Dendritic cell treated with granulocyte-macrophage colony-stimulating factor and Interleukin-4, amounts not matched to agents 40 ng/mL and 50 ng/mL, for 4 days (primary cell): ENCODE measurements around the gene ZNF574.

Source experiments
- H3K27ac Mint-ChIP-seq: one replicate; pipeline ENCODE4 v1.8.0; 2022; ENCODE audit warnings: mild to moderate bottlenecking, mixed read lengths
- H3K27me3 Mint-ChIP-seq: one replicate; pipeline ENCODE4 v1.8.0; 2022; ENCODE audit warnings: mild to moderate bottlenecking, mixed read lengths
- H3K36me3 Mint-ChIP-seq: one replicate; pipeline ENCODE4 v1.8.0; 2022; ENCODE audit warnings: low read depth, mixed read lengths
- H3K4me1 Mint-ChIP-seq: one replicate; pipeline ENCODE4 v1.8.0; 2022; ENCODE audit warnings: low read depth, mixed read lengths
- H3K4me3 Mint-ChIP-seq: one replicate; pipeline ENCODE4 v1.8.0; 2022; ENCODE audit warnings: mild to moderate bottlenecking, moderate library complexity, mixed read lengths
- H3K9me3 Mint-ChIP-seq: one replicate; pipeline ENCODE4 v1.8.0; 2022; ENCODE audit warnings: mixed read lengths
- intact Hi-C: fragments of 100-400 bp; cut with micrococcal nuclease; formaldehyde crosslinking; loops from one replicate; pipeline ENCODE4 v1.15.0; 2022

The ZNF574 gene

DNA sequence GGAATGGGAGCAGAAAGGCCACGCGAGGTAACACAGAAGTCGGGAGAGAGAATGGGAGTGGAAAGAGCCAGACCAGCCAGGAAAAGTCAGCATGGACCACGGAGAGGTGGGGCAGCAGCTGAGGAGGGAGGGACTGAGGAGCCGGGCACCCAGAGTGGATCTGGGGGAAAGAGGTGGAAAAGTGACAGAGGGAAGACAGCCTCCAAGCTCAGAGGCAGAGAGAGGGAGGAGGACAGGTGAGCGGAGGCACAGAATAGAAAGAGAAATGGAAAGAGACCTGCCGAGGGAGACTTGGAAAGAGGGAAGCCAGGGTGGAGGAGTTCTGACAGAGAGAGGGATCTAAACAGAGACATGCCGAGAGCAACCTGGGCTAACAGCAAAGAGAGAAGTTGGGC is 7.6 kb upstream of the ZNF574 start:
- no peak overlapping the region for H3K27ac Mint-ChIP-seq
- H3K27me3 Mint-ChIP-seq, result peaks cover 15% of the 10 kb centered on the region
- H3K4me3 Mint-ChIP-seq, result no peak overlapping the region
- no peaks in the 10 kb centered on the region for H3K9me3 Mint-ChIP-seq
- intact Hi-C loops, result no loop called here
- H3K36me3 Mint-ChIP-seq, result no peaks in the 10 kb centered on the region
- peaks cover 10% of the 10 kb centered on the region for H3K4me1 Mint-ChIP-seq

DNA sequence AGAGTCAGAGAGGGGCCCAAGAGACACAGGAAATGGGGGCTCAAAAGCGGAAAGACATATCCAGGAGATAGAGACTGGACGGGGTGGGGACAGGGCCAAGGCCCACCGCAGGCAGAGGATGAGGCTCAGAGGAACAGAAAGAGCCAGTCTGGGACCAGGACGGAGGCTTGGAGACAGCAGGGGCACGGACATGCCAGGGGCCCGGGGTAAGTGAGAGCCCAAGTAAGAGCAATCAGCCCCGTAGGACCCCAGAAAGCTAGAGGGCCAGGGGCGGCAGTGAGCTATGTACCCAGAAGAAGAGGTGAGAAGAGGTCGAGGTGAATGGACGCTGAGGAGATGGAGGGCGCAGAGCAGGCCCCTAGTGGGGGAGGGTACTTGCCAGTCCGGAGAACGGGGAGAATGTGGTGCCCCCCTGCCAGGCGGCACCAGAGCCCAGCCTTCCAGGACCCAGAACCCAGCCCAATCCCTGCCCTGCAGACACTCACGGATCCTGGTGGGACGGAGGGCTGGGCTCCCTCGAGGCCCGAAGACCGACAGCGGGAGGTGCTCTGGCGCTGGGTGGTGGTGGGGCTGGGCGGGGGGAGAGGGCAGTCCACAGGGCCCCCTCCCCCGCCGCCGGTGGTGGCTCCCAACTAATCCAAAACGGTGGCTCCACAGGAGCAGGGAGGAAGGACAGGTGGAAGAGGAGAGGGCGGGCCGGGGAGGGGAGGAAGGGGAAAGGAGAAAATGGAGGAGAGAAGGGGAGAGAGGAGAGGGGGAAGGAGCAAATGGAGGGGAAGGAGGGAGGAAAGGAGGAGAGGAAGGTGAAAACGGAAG is 7.0 kb upstream of the ZNF574 start:
- Mint-ChIP-seq H3K4me3 (no peak overlapping the region), H3K4me1 (peaks cover 9% of the 10 kb centered on the region), H3K9me3 (no peaks in the 10 kb centered on the region), H3K27me3 (peaks cover 15% of the 10 kb centered on the region), H3K27ac (no peak overlapping the region), H3K36me3 (no peaks in the 10 kb centered on the region)
- intact Hi-C loops, result no loop called here

DNA sequence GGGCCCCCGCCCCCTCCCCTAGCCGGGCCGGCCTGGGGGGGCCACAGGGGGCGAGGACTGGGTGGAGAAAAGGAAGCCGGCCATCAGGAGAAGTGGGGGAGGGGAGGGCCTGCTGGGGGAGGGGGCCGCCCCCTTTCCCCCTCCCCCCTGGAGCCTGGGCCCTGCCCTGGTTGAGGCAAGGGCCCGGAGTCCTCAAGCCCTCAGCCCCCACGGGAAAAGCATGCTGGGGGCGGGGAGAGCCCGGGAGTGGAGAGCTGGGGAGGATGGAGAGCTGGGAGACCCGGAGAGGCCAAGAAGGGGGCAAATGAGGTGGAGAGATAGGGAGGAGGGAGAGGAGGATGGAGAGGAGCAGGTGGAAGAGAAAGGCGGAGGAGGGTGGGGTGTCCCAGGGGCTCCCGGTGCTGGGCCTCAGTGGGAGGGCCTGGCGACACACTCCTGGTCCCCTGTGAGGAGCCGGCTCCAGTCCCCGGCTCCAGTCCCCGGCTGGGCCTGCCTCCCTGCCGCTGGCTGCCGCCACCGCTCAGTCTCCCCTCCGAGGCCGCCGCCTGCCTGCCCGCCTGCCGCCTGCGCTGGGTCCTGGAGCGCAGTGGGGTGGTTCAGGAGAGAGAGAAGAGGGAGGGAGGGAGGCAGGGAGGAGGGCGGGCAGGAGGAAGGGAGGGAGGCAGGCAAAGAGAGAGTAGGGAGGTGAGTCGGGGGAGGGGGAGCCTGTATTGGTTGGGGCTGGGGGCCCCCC is 6.2 kb upstream of the ZNF574 start, which contains the start of gene GRIK5:
Gene GRIK5, minus strand, starts transcription at position 588 of the 733 bp plus-strand sequence. CDS start 4,436 bp downstream, outside the sequence.
- Mint-ChIP-seq H3K36me3 (no peaks in the 10 kb centered on the region), H3K27ac (no peak within 1 kb of the TSS), H3K4me1 (peaks cover 9% of the 10 kb centered on the region), H3K4me3 (no peak within 1 kb of the TSS), H3K9me3 (no peaks in the 10 kb centered on the region), H3K27me3 (peaks cover 15% of the 10 kb centered on the region)
- intact Hi-C loops, result no loop called here

DNA sequence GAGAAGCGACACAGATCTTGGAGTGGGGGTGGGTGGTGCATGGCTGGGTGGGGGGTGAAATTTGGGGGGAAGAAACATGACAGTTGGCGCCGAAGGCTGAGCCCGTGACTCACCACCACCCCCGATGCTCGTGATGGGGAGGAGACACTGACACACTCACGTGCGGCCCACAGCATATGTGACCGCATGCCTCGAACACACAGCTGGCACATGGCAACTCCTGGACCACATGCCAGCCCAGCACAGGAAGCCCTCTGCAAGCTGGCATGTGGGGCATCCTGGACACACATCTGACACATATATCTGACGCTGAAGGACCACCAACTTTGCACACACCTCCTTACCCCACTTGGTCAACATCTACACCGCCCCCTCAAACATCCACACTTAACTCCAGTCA is 4.7 kb upstream of the ZNF574 start:
- Mint-ChIP-seq H3K9me3 (no peaks in the 10 kb centered on the region), H3K27ac (no peak overlapping the region), H3K36me3 (peaks cover 12% of the 10 kb centered on the region), H3K27me3 (peaks cover 15% of the 10 kb centered on the region), H3K4me3 (no peak overlapping the region), H3K4me1 (peaks cover 17% of the 10 kb centered on the region)
- intact Hi-C loops, result no loop called here

DNA sequence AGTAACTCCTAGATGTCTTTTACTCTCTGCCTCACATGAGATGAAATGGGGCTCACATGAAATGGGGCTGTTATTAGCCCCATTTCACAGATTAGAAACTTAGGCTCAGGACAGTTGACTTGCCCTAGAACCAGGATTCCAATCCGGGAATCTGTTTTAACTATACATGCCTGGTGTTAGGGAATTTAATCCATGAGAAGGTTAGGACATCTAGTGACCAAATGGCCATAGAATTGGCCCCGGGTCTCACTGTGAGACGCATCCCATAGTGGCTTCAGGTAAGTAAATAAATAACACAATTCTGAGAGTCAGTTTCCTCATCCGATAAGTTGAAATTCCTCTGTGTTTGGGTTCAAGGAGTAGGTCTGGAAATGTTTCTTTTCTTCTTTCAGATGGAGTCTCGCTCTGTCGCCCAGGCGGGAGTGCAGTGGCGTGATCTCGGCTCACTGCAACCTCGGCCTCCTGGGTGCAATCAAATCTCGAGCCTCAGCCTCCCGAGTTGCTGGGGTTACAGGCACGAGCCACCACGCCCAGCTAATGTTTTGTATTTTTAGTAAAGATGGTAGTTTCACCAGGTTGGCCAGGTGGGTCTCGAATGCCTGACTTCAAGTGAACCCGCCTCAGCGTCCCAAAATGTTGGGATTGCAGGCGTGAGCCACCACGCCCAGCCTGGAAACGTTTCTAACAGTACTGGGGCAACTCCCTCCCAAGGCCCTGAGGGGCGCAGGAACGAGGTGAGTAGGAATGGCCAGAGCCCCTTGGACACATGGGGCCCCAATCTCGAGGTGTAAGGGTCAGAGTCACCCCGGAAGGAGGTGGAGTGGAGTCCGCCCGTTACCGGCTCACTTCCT is 1.2 kb upstream of the ZNF574 start:
- H3K36me3 Mint-ChIP-seq, result peaks cover 41% of the 10 kb centered on the region
- H3K27me3 Mint-ChIP-seq, result peaks cover 13% of the 10 kb centered on the region
- H3K4me1 Mint-ChIP-seq, result peaks cover 40% of the 10 kb centered on the region
- H3K27ac Mint-ChIP-seq, result peak overlapping the region; percentile 99
- peak overlapping the region; percentile 98 for H3K4me3 Mint-ChIP-seq
- H3K9me3 Mint-ChIP-seq, result no peaks in the 10 kb centered on the region
- intact Hi-C loops, result loop anchor here (1.0 kb wide), 1 partner anchor 168 kb away; the partner anchor contains the start of gene GSK3A

DNA sequence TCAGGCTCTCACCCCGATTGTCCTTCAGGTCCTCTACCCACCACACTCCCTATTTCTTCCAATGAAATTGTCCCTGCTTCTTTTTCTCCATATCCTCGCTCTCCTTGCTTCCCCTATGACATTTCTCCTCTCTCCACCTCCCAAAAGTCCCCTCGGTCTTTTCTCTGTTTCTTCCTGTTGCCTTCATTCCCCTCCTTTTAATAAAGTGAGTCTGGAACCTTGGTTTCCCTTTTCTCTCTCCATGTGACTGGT is 676 bp upstream of the ZNF574 start:
- Mint-ChIP-seq H3K9me3 (no peaks in the 10 kb centered on the region), H3K27ac (peak overlapping the region; percentile 99), H3K4me1 (peaks cover 37% of the 10 kb centered on the region), H3K36me3 (peaks cover 46% of the 10 kb centered on the region), H3K4me3 (peak overlapping the region; percentile 98), H3K27me3 (peaks cover 10% of the 10 kb centered on the region)
- intact Hi-C loops, result loop anchor here (1.0 kb wide), 1 partner anchor 167 kb away; the partner anchor contains the start of gene GSK3A

DNA sequence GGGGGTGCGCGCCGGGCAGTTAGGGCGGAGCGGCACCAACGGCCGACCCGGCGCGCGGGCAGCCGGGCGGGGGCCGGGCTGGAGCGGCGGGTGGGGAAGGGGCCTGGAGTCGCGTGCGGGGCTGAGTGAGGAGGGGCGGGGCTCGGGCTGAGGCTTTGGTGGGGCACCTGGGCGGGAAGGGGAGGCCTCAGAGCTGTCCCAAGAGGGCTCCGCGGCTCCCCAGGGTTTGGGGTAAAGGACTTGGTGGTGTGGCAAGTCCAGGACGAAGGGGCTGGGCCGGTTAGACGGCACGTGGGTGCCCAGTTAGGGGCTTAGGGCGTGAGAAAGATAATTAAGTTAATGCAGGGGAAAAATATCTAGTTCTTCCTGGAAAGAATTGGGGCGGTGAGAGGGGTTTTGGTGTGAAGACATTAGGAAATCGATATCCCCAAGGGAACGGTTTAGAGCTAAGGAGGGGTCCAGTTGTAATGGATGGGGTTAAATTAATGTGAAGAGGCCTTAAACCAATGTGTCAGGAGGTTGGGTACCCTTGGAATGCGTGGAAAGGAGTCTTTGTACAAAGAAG is 496 bp downstream of the ZNF574 start:
- Mint-ChIP-seq H3K36me3 (peaks cover 58% of the 10 kb centered on the region), H3K9me3 (no peaks in the 10 kb centered on the region), H3K27me3 (no peaks in the 10 kb centered on the region), H3K27ac (peak overlapping the region; percentile 99), H3K4me3 (peak overlapping the region; percentile 98), H3K4me1 (peaks cover 31% of the 10 kb centered on the region)
- intact Hi-C loops, result no loop called here

DNA sequence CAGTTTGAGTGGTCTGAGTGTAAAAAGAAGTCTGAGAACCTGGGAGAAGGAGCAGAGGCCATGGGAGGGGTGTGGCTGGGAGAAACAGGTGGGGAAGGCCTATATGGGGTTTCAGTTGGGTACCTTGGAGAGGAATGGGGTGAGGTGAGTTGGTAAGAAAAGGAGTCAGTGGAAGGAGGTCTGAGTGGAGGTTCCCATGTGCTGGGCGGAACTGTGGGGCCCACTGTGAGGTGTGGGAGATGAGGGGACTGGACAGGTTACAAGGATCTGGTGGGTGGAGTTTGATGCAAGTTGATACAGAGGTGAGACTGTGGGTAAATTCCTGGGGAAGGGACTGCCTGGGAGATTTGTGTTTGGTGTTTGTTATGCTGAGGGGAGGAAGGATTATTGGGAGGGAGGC is 2.1 kb downstream of the ZNF574 start:
- intact Hi-C loops, result no loop called here
- Mint-ChIP-seq H3K4me1 (peaks cover 31% of the 10 kb centered on the region), H3K36me3 (peaks cover 70% of the 10 kb centered on the region), H3K4me3 (no peak overlapping the region), H3K9me3 (no peaks in the 10 kb centered on the region), H3K27me3 (no peaks in the 10 kb centered on the region), H3K27ac (peak overlapping the region; percentile 23)

DNA sequence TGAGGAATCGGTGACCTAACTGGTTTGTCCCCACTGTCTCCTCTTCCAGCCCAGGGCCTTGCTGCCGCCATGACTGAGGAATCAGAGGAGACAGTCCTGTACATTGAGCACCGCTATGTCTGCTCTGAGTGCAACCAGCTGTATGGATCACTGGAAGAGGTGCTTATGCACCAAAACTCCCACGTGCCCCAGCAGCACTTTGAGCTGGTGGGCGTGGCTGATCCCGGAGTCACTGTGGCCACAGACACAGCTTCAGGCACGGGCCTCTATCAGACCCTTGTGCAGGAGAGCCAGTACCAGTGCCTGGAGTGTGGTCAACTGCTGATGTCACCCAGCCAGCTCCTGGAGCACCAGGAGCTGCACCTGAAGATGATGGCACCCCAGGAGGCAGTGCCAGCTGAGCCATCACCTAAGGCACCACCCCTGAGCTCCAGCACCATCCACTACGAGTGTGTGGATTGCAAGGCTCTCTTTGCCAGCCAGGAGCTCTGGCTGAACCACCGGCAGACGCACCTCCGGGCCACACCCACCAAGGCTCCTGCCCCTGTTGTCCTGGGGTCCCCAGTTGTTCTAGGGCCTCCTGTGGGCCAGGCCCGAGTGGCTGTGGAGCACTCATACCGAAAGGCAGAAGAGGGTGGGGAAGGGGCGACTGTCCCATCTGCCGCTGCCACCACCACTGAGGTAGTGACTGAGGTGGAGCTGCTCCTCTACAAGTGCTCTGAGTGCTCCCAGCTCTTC is 2.7 kb downstream of the ZNF574 start:
- Mint-ChIP-seq H3K4me3 (no peak overlapping the region), H3K27ac (peak overlapping the region; percentile 23), H3K9me3 (no peaks in the 10 kb centered on the region), H3K27me3 (no peaks in the 10 kb centered on the region), H3K36me3 (peaks cover 70% of the 10 kb centered on the region), H3K4me1 (peaks cover 31% of the 10 kb centered on the region)
- intact Hi-C loops, result no loop called here

DNA sequence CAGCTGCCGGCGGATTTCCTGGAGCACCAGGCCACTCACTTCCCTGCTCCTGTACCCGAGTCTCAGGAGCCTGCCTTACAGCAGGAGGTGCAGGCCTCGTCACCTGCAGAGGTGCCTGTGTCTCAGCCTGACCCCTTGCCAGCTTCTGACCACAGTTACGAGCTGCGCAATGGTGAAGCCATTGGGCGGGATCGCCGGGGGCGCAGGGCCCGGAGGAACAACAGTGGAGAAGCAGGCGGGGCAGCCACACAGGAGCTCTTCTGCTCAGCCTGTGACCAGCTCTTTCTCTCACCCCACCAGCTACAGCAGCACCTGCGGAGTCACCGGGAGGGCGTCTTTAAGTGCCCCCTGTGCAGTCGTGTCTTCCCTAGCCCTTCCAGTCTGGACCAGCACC is 3.3 kb downstream of the ZNF574 start:
- H3K9me3 Mint-ChIP-seq, result no peaks in the 10 kb centered on the region

DNA sequence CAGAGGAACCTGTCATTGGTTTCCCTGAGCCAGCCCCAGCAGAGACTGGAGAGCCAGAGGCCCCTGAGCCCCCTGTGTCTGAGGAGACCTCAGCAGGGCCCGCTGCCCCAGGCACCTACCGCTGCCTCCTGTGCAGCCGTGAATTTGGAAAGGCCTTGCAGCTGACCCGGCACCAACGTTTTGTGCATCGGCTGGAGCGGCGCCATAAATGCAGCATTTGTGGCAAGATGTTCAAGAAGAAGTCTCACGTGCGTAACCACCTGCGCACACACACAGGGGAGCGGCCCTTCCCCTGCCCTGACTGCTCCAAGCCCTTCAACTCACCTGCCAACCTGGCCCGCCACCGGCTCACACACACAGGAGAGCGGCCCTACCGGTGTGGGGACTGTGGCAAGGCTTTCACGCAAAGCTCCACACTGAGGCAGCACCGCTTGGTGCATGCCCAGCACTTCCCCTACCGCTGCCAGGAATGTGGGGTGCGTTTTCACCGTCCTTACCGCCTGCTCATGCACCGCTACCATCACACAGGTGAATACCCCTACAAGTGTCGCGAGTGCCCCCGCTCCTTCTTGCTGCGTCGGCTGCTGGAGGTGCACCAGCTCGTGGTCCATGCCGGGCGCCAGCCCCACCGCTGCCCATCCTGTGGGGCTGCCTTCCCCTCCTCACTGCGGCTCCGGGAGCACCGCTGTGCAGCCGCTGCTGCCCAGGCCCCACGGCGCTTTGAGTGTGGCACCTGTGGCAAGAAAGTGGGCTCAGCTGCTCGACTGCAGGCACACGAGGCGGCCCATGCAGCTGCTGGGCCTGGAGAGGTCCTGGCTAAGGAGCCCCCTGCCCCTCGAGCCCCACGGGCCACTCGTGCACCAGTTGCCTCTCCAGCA is 4.2 kb downstream of the ZNF574 start:
- Mint-ChIP-seq H3K4me3 (no peak overlapping the region), H3K9me3 (no peaks in the 10 kb centered on the region), H3K27me3 (no peaks in the 10 kb centered on the region), H3K36me3 (peaks cover 69% of the 10 kb centered on the region), H3K4me1 (peaks cover 29% of the 10 kb centered on the region), H3K27ac (no peak overlapping the region)
- intact Hi-C loops, result no loop called here

More for the DNA sequence above, 3.3 kb downstream of the ZNF574 start:
- Mint-ChIP-seq H3K36me3 (peaks cover 70% of the 10 kb centered on the region), H3K4me1 (peaks cover 31% of the 10 kb centered on the region), H3K4me3 (no peak overlapping the region), H3K27me3 (no peaks in the 10 kb centered on the region), H3K27ac (no peak overlapping the region)
- intact Hi-C loops, result no loop called here

DNA sequence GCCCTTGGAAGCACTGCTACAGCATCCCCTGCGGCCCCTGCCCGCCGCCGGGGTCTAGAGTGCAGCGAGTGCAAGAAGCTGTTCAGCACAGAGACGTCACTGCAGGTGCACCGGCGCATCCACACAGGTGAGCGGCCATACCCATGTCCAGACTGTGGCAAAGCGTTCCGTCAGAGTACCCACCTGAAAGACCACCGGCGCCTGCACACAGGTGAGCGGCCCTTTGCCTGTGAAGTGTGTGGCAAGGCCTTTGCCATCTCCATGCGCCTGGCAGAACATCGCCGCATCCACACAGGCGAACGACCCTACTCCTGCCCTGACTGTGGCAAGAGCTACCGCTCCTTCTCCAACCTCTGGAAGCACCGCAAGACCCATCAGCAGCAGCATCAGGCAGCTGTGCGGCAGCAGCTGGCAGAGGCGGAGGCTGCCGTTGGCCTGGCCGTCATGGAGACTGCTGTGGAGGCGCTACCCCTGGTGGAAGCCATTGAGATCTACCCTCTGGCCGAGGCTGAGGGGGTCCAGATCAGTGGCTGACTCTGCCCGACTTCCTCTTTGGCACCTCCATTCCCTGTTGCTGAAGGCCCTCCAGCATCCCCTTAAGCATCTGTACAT is 4.9 kb downstream of the ZNF574 start:
- H3K27me3 Mint-ChIP-seq, result no peaks in the 10 kb centered on the region
- H3K36me3 Mint-ChIP-seq, result peaks cover 61% of the 10 kb centered on the region
- no peaks in the 10 kb centered on the region for H3K9me3 Mint-ChIP-seq
- H3K27ac Mint-ChIP-seq, result no peak overlapping the region
- H3K4me1 Mint-ChIP-seq, result peaks cover 23% of the 10 kb centered on the region
- no peak overlapping the region for H3K4me3 Mint-ChIP-seq
- intact Hi-C loops, result no loop called here
